Gastrocnemius medialis (tissue), 4 donors: Measurements from ENCODE around the gene MNAT1. TPM values are rescaled to one million over a fixed set of nuclear protein-coding genes. Genes with fewer than 3 reads are reported as not detected.
A peak's percentile ranks its signal among the peaks of the same experiment; 100 is the strongest.
"Not testable (repeated sequence)": the region's sequence is repeated elsewhere in the genome, so short reads cannot be mapped to it uniquely, and the experiment has no call there.

ENCODE experiments used
- ATAC-seq, 2 donors: fragments of 150-250 bp; one replicate each; pipeline ENCODE4 v1.9.1; 2016
- DNase-seq, 2 donors: peaks; one replicate each; pipeline ENCODE4 v3.0.0-alpha.2; 2019
- H3K27ac ChIP-seq, 4 donors: fragments of 200-600 bp; sonication (generic); 1 replicate in 1 of 4; 2 replicates in 3 of 4; pipeline ENCODE4 v1.5.1; 2016 to 2018; ENCODE audit warnings: mild to moderate bottlenecking in 2 of 4, moderate library complexity in 1 of 4
- H3K27me3 ChIP-seq, 3 donors: fragments of 200-600 bp; sonication (generic) in 2 of 3; 1 replicate in 1 of 3; 2 replicates in 2 of 3; pipeline versions ENCODE4 v1.5.1 to v1.6.0; 2016 to 2019; ENCODE audit warnings: mild to moderate bottlenecking in 1 of 3, moderate library complexity in 1 of 3
- H3K36me3 ChIP-seq, 2 donors: fragments of 200-600 bp; sonication (generic) in 1 of 2; one replicate each; pipeline ENCODE4 v1.5.1; 2017 to 2018
- H3K4me1 ChIP-seq, 2 donors: fragments of 200-600 bp; sonication (generic) in 1 of 2; one replicate each; pipeline ENCODE4 v1.5.1; 2016 to 2017; ENCODE audit warnings: mild to moderate bottlenecking in 2 of 2
- H3K4me3 ChIP-seq, 4 donors: fragments of 200-600 bp; sonication (generic) in 3 of 4; 1 replicate in 1 of 4; 2 replicates in 3 of 4; pipeline ENCODE4 v1.5.1; 2016 to 2019; ENCODE audit warnings: mild to moderate bottlenecking in 2 of 4
- H3K9me3 ChIP-seq, 3 donors: fragments of 200-600 bp; sonication (generic) in 2 of 3; 1 replicate in 1 of 3; 2 replicates in 2 of 3; pipeline ENCODE4 v1.5.1; 2016 to 2019
- CTCF ChIP-seq, 5 experiments: fragments of 450-650 bp in 3 of 5; fragments of 200-600 bp in 2 of 5; sonication (generic) in 2 of 5; IDR thresholded peaks in 4 of 5; conservative IDR thresholded peaks in 1 of 5; 1 replicate in 4 of 5; 2 replicates in 1 of 5; pipeline ENCODE4 v1.5.1; 2016 to 2019; ENCODE audit warnings: antibody characterized with exemption in 5 of 5, mild to moderate bottlenecking in 3 of 5, moderate library complexity in 3 of 5
- POLR2A ChIP-seq, 2 donors: fragments of 450-650 bp; IDR thresholded peaks; one replicate each; pipeline ENCODE4 v1.6.1; 2017; ENCODE audit warnings: antibody characterized with exemption in 2 of 2, mild to moderate bottlenecking in 2 of 2, moderate library complexity in 2 of 2
- in situ Hi-C, 4 donors: fragments of 200-750 bp; cut with MboI; loops; one replicate each; pipeline versions ENCODE4 v1.15.0 to v1.8.0; 2017; ENCODE audit warnings: low sequenced_read_pairs in 4 of 4
- intact Hi-C: fragments of 100-400 bp; cut with DNase I; formaldehyde crosslinking; loops from one replicate; pipeline ENCODE4 v1.15.1; 2023; ENCODE audit warnings: low total_unique reads
- total RNA-seq, 4 donors: library from RNA; depleted of rRNA; stranded (reverse); fragments of >200 nt; gene quantifications; one replicate each; pipeline versions ENCODE4 v1.1.0 to v1.2.3, GENCODE V29; 2016

The MNAT1 gene
- total RNA-seq, 4 donors from 2014 or later = 50.1 to 69.2 (median 62.0) TPM

- no peak overlapping the region for H3K27ac ChIP-seq
Measured at GRCh38 chr14:60773558-60773957, 39.0 kb downstream of the MNAT1 start.

GRCh38 chr14:60775296-60775695 is 40.7 kb downstream of the MNAT1 start:
- H3K9me3 ChIP-seq = no peaks in the 10 kb centered on the region
- H3K36me3 ChIP-seq = no peaks in the 10 kb centered on the region
- no peak overlapping the region for H3K4me3 ChIP-seq
- peaks cover 33 to 48% of the 10 kb centered on the region in 2 donors for H3K4me1 ChIP-seq
- ATAC-seq (no peak), DNase-seq (no peak)
- in situ Hi-C loops = no loop called here
- peak overlapping the region in 2 of 4 donors; percentile 1 to 24 for H3K27ac ChIP-seq
- H3K27me3 ChIP-seq = no peaks in the 10 kb centered on the region
- TF ChIP-seq POLR2A (IDR thresholded peaks at IDR 0.05) (no peak), CTCF (IDR thresholded peaks at IDR 0.05 in 4 of 5, conservative IDR thresholded peaks at IDR 0.05 in 1 of 5) (no peak)
- intact Hi-C loops = no loop called here

More at GRCh38 chr14:60773558-60773957, 39.0 kb downstream of the MNAT1 start:
- no peak for TF ChIP-seq CTCF (IDR thresholded peaks at IDR 0.05 in 4 of 5, conservative IDR thresholded peaks at IDR 0.05 in 1 of 5)
- TF ChIP-seq POLR2A (IDR thresholded peaks at IDR 0.05) = no peak
- H3K4me3 ChIP-seq = no peak overlapping the region
- intact Hi-C loops = no loop called here
- H3K4me1 ChIP-seq = peaks cover 29 to 52% of the 10 kb centered on the region in 2 donors
- no peak for ATAC-seq
- DNase-seq = no peak
- no peaks in the 10 kb centered on the region for H3K9me3 ChIP-seq
- in situ Hi-C loops = no loop called here
- H3K27me3 ChIP-seq = no peaks in the 10 kb centered on the region
- H3K36me3 ChIP-seq = no peaks in the 10 kb centered on the region

GRCh38 chr14:60777856-60778578 is 43.5 kb downstream of the MNAT1 start:
- in situ Hi-C loops (no loop called here), intact Hi-C loops (no loop called here)
- Histone ChIP-seq H3K9me3 (no peaks in the 10 kb centered on the region), H3K36me3 (no peaks in the 10 kb centered on the region), H3K4me1 (peaks cover 39 to 50% of the 10 kb centered on the region in 2 donors), H3K27ac (peak overlapping the region; percentile 54 to 64 (median 61)), H3K4me3 (no peak overlapping the region), H3K27me3 (no peaks in the 10 kb centered on the region)
- ATAC-seq (peak; percentile 58 to 60), DNase-seq (no peak)
- TF ChIP-seq POLR2A (IDR thresholded peaks at IDR 0.05) (no peak), CTCF (IDR thresholded peaks at IDR 0.05 in 4 of 5, conservative IDR thresholded peaks at IDR 0.05 in 1 of 5) (no peak)

GRCh38 chr14:60779745-60780514 is 45.4 kb downstream of the MNAT1 start:
- H3K36me3 ChIP-seq, ATAC-seq, intact Hi-C loops, DNase-seq, H3K4me3 ChIP-seq, H3K9me3 ChIP-seq, in situ Hi-C loops, H3K27me3 ChIP-seq: not testable (repeated sequence)
- peaks cover 36 to 37% of the 10 kb centered on the region in 2 donors for H3K4me1 ChIP-seq
- H3K27ac ChIP-seq = peak overlapping the region in 2 of 4 donors; percentile 21

- H3K4me3 ChIP-seq, H3K9me3 ChIP-seq, in situ Hi-C loops, intact Hi-C loops, H3K36me3 ChIP-seq, ATAC-seq, H3K27me3 ChIP-seq, DNase-seq: not testable (repeated sequence)
- Histone ChIP-seq H3K4me1 (peaks cover 33 to 42% of the 10 kb centered on the region in 2 donors), H3K27ac (peak overlapping the region in 1 of 4 donors; percentile 21)
Measured at GRCh38 chr14:60780558-60780957, 46.0 kb downstream of the MNAT1 start.
